Lung microvascular endothelial cell (primary cell): ENCODE measurements around the gene NUDT14. TPM values are rescaled to one million over a fixed set of nuclear protein-coding genes. Genes with fewer than 3 reads are reported as not detected.

Source experiments
- DNase-seq, 2 donors: peaks; one replicate each; pipeline versions ENCODE4 v3.0.0 to v3.0.0-alpha.2; 2010; ENCODE audit warnings: low read depth in 2 of 2
- total RNA-seq: library from RNA; depleted of rRNA; stranded (reverse); fragments of >200 nt; gene quantifications from 2 replicates; pipeline ENCODE4 v1.2.1, GENCODE V29; 2014

Gene NUDT14
- total RNA-seq, 1 donor from 2014 or later: 63.7 TPM

GRCh38 chr14:105176513-105176912, 4.6 kb downstream of the NUDT14 start:
- no peak for DNase-seq

DNA sequence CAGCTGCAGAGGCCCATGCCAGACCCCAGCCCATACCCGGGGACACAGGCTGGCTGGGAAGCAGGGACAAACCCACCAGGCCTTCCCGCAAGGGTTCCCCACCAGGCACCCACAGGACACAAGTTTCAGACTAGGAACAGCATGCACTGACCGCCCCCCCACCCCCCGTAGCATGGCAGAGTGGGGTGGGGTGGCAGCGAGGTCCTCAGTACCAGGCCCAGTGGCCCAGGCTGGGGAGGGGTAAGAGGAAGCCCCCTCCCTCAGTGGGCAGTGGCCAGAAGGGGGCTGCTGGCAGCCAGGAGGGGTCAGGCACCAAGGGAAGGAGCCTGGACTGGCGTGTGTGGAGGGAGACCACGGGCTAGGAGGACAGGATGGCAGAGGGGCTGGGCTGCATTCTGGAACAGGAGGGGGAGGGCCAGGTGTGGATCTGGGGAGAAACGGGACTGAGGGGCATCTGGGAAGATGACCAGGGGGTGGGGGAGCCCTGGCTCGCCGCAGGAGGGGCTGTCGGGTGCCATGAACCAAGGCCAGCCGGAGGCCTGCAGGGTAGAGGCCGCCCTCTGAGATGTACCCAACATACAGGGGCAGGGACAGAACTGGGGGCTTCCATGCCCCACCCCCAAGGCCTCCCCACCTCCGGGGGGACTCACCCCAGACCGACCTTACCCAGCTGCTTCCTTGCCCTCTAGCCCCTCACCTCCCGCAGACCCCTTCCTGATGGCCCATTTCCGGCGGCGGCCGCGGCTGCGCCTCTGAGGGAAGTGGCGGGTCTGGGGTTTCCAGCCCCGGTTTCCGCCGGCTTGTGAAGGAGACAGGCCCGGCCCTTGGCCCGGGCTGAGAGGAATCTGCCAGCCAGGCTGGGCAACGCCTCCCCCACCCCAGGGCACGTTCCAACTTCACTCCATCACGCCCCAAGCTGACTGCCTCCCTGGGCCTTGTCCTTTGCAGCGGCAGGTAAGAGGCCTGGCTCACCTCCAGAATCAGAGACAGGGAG, 6.9 kb downstream of the NUDT14 start:
- peak in 1 of 2 donors; percentile 53 for DNase-seq

- DNase-seq: no peak
Measured at GRCh38 chr14:105173145-105173544, 8.0 kb downstream of the NUDT14 start.

DNA sequence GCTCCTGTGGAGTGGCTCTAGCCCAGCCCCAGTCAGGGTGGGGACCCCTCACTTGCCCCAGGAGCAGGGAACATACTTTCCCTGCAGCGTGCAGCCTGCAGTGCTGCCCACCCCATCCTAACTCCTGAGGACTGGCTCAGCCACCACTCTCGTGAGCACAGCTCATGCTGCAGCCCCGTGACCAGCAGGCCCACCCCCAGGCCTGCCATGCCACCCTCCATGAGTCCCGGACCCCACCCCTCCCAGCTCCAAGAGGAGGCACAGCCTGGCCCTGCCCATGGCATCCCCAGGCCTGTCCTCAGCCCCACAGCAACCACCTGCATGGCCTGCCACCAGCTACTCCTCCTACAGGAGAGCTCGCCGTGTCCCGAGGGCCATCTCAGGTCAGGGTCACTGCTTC, 8.6 kb downstream of the NUDT14 start:
- no peak for DNase-seq

DNA sequence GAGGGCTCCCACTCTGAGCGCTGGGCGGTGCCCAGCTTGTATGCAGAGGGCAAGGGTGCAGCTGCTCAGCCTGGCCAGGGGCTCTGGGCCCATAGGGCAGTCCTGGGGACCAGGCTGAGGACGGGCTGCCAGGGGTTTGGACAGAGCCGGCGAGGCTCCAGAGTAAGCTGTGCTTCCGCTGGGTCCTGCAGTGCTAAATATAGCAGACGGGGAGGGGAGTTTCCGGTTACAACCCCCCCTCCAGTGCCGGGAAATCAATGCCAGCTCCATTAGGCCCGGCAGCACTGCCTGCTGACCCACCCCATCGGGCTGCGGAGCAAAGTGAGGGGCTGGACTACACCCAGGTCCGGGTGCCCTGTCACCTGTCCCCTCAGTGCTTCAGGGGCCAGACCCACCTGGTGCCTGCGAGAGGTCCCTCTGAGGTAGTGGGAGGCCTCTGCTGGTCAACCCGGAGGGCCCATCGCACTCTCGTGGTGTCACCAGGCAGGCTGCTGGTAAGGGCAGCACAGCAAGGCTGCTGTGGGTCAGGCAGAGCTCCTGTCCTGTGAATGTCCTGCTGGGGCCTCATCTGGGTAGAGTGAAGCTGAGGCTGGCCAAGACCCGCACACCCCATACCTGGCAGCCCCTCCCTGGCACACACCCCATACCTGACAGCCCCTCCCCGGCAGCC, 10.0 kb downstream of the NUDT14 start:
- peak in 1 of 2 donors; percentile 38 for DNase-seq

GRCh38 chr14:105169776-105170655, 11.1 kb downstream of the NUDT14 start:
- no peak for DNase-seq

DNA sequence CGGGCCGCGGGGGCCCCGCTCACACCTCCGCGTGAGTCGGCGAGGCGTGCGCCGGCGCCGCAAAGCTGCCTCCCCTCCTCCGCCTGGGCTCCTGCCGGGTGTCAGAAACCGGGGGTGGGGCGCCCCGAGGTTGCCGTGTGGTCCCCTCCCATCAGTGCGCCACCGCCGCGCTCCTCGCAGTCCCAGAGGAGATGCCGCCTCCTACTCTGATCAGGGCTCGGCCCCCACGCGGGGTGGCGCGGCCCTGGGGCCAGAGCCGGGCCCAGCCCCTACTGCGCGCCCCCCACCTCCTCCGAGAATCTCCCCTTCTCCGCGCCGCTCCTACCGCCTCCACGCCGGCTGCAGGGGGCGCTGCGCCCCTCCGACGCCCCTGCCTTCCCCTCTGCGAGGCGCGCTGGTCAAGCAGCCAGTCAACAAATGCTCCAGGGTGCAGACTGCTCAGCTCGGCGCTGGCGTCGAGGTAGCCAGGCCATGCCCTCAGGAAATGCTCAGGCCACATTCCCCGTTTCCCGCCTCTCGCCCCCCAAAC, 12.1 kb downstream of the NUDT14 start:
- peak; percentile 64 to 75 for DNase-seq

DNA sequence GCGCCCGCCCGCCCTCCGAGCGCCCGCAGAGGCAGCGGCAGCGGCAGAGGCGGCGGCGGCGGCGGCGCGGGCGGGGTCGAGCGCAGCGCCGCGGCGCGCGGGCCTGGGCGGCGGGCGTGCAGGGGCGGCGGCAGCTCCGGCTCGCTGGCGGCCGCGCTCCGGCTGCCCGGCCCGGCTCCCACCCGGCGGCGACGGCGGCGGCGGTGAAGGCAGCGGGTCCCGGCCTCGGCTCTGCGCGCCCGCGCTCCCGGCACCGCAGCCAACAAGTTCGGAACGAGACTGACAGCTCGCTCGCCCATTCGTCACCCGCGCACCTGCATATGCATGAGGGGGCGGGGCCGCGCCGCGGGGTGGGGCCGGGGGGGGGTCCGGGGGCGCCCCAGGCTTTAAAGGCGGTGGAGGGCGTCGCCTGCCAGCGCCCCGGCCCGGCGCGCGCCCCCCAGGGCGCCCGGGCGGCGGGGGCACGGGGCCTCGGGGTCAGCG, 12.6 kb downstream of the NUDT14 start, which contains the start of gene JAG2:
TSS of gene JAG2 (minus strand) at position 281 of the 483 bp plus-strand sequence. CDS start 356 bp downstream, outside the sequence.
- peak; percentile 70 to 85 for DNase-seq

DNA sequence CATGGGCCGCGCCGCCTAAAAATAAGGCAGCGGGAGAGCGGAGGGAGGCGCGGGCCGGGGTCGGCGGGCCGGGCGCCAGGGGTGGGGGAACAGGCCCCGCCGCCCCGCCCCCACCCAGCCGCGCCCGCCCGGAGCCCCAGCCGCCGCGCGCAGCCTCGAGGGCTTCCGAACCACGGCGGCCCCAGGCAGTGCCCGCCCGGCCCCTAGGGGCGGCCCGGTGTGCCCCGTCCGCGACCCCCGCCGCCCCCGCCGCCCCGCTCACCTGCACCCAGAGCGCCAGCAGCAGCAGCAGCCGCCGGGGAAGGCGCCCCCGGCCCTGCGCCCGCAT, 13.1 kb downstream of the NUDT14 start:
- no peak for DNase-seq

- DNase-seq: peak in 1 of 2 donors; percentile 52
Measured at GRCh38 chr14:105167303-105168092, 13.6 kb downstream of the NUDT14 start.

DNA sequence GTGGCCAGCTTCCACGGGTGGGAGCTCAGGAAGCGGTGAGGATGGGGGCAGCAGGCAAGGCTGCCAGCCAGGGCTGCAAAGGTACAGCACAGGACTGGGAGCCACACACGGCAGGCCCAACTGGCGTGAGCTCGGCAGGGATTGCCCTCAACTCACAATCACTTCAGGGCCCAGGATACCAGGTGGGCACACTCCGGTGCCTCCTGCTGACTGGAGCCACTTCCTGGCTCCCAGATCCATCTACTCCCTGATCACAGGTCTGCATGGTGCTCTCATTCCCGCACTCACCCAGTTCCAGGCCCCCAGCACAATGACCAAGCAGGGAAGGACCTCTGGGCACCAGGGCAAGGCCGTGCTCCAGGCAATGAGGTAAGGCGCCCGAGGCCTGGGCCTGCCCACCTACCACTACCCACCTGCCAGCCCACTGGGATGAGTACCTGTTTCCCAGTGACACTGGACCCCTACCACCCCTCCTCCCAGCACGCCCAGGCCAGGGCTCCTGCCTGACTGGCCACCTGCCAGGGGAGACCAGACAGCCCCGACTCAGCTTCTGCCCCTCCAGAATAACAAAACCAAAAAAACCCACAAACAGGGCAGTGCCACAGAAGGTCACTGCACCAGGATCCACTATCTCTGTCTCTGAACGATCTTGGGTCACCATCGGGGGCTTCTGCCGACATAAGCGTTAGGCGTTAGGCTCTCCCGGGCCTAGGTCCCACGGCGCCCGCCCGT, 14.4 kb downstream of the NUDT14 start:
- no peak for DNase-seq

DNA sequence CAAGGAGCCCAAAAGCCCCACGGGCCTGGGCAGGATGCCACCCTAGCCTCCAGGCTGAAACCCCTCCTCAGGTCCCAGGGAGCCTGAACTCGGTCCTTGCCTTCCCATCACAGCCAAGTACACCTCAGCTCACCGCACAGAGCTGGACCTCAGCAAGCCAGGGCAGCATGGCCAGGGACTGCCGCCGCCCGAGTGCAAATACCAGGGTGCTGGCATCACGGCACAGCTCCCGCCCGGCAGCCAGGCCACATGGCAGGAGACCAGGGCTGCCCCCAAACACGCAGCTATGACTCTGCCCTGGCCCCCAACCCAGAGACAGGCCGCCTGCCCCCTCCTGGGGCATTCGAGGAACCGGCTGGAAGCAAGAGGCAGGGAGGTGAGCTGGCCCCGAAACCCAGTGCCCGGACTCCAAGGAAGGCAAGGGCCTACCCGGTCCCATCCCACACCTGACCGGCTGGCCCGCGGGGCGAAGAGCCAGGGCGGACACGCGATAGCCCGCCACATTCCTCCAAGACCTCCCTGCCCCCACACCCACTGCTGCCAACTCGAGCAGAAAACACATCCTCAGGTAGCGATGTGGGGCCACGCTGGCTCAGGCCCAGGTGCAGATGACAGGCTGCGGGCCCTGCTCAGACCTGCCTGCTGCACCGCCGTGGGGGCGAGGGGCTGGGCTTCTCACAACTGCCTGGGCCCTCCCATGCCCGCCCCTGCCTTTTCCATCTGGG, 15.2 kb downstream of the NUDT14 start:
- DNase-seq: no peak

DNA sequence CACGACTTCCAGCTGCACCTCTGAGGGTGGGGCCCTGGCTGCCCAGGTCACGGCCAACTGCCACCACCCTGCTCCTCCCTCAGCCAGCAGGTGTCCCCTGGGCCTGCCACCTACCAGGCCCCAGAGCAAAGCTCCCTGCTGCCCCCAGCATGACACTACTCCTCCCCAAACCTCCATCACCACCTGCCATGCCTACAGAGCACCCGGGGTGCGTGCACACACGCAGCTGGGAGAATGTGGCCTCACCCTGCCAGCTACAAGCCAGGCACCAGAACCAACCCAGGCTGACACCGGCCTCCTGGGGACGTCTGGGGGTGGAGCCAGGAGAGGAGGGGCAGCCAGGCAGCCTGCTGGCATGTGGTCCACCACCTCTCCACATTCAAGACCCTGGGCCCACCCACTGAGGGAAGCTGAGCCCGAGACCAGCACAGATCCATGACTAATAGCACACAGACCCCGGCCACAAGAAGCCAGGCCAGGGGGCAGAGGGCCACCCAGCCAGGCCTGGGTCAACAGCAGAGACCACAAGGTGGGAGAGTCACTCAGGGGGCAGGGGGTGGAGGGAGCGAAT, 15.9 kb downstream of the NUDT14 start:
- DNase-seq: no peak

GRCh38 chr14:105163040-105163742, 17.9 kb downstream of the NUDT14 start:
- no peak for DNase-seq

- DNase-seq: no peak
Measured at GRCh38 chr14:105162669-105162979, 18.5 kb downstream of the NUDT14 start.

GRCh38 chr14:105161964-105162668, 19.0 kb downstream of the NUDT14 start:
- peak in 1 of 2 donors; percentile 13 for DNase-seq

GRCh38 chr14:105161309-105161708, 19.8 kb downstream of the NUDT14 start:
- DNase-seq: peak in 1 of 2 donors; percentile 36
